HEK293T (cell line): Measurements from ENCODE around the gene CDK8.

Source experiments
- ARNT ChIP-seq: fragments of 450-650 bp; IDR thresholded peaks from 2 replicates; pipeline ENCODE4 v1.6.1; 2017; ENCODE audit warnings: mild to moderate bottlenecking
- BHLHE40 ChIP-seq: fragments of 450-650 bp; IDR thresholded peaks from 2 replicates; pipeline ENCODE4 v1.6.1; 2016; ENCODE audit warnings: mild to moderate bottlenecking, moderate library complexity, borderline replicate concordance
- CTBP1 ChIP-seq: fragments of 450-650 bp; IDR thresholded peaks from 2 replicates; pipeline ENCODE4 v1.6.1; 2016; ENCODE audit warnings: borderline replicate concordance
- ELF4 ChIP-seq: fragments of 450-650 bp; IDR thresholded peaks from 2 replicates; pipeline ENCODE4 v1.6.1; 2017; ENCODE audit warnings: antibody characterized with exemption
- FOXA1 ChIP-seq: fragments of 450-650 bp; IDR thresholded peaks from 2 replicates; pipeline ENCODE4 v1.6.1; 2016; ENCODE audit warnings: mild to moderate bottlenecking
- FOXK2 ChIP-seq: fragments of 450-650 bp; IDR thresholded peaks from 2 replicates; pipeline ENCODE4 v1.6.1; 2016; ENCODE audit warnings: mild to moderate bottlenecking
- FOXM1 ChIP-seq: fragments of 450-650 bp; IDR thresholded peaks from 2 replicates; pipeline ENCODE4 v1.6.1; 2017; ENCODE audit warnings: mild to moderate bottlenecking, borderline replicate concordance
- HDGF ChIP-seq: fragments of 450-650 bp; IDR thresholded peaks from 2 replicates; pipeline ENCODE4 v1.6.1; 2017; ENCODE audit warnings: antibody characterized with exemption, borderline replicate concordance
- NFRKB ChIP-seq: fragments of 450-650 bp; IDR thresholded peaks from 2 replicates; pipeline ENCODE4 v1.6.1; 2016; ENCODE audit warnings: mild to moderate bottlenecking, moderate library complexity
- SP1 ChIP-seq: fragments of 450-650 bp; IDR thresholded peaks from 2 replicates; pipeline ENCODE4 v1.6.1; 2017
- TARDBP ChIP-seq: fragments of 450-650 bp; IDR thresholded peaks from 2 replicates; pipeline ENCODE4 v1.6.1; 2016
- ZNF384 ChIP-seq: fragments of 450-650 bp; IDR thresholded peaks from 2 replicates; pipeline ENCODE4 v1.6.1; 2016
- TF ChIP-seq, protein P1 (sequence below): fragments of 450-650 bp; IDR thresholded peaks from 2 replicates; pipeline ENCODE4 v1.6.1; 2016

DNA sequence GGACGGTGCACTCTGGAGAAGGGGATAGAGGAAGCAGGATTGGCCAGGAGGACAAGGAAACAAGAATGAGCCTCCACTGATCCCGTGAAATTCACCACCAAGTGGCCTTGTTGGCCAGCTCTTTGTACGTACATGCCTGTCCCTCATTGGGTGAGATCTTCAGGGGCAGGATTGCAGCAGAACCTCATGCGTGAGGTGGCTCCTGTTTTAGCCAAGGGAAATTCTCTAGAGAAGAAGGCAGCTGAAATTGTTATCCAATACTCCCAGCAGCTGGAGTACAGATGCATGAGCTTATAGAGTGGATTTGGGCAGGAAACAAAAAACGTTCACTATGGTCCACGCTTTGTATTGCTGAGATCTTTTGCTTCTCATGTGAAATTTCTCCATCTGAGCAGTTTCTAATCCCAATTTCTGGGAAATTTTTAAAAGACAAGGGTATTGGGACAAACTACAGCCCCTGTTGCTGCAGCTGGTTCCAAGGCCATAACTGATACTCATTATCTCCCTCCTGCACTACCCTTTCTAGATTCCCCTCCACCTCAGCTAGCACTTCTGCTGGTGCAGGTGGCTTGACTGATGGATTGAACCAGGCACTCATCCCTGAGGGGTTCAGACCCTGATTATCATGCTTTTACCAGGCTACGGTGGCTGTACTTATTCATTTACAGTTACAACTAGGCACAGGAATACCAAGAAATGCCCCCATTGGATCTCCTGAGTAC is 27.9 kb upstream of the CDK8 start:
- TF ChIP-seq BHLHE40 (no peak), TARDBP (no peak), HDGF (no peak), FOXK2 (no peak), NFRKB (no peak), ELF4 (no peak), SP1 (no peak), ZNF384 (no peak), FOXM1 (no peak), FOXA1 (no peak), CTBP1 (no peak), ARNT (no peak)
- TF ChIP-seq, protein P1, sequence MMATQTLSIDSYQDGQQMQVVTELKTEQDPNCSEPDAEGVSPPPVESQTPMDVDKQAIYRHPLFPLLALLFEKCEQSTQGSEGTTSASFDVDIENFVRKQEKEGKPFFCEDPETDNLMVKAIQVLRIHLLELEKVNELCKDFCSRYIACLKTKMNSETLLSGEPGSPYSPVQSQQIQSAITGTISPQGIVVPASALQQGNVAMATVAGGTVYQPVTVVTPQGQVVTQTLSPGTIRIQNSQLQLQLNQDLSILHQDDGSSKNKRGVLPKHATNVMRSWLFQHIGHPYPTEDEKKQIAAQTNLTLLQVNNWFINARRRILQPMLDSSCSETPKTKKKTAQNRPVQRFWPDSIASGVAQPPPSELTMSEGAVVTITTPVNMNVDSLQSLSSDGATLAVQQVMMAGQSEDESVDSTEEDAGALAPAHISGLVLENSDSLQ = no peak
